ENCODE results near the gene KCTD12.
A peak's percentile ranks its signal among the peaks of the same experiment; 100 is the strongest.

Gene KCTD12

GRCh38 chr13:76888421-76888820 lies 2.2 kb upstream of the KCTD12 start:
- no peak for DNase-seq (ENCODE audit: low read depth in 1 of 2, low spot score in 1 of 2)

- no peak for DNase-seq (ENCODE audit: low read depth in 1 of 2, low spot score in 1 of 2)
Measured at GRCh38 chr13:76887076-76887563, 915 bp upstream of the KCTD12 start.

GRCh38 chr13:76886005-76886291 lies 257 bp downstream of the KCTD12 start:
- DNase-seq (ENCODE audit: low read depth in 1 of 2, low spot score in 1 of 2), result no peak

GRCh38 chr13:76885203-76886004 lies 801 bp downstream of the KCTD12 start:
- DNase-seq (ENCODE audit: low read depth in 1 of 2, low spot score in 1 of 2), result peak; percentile 26 to 36

GRCh38 chr13:76884907-76885202 lies 1.4 kb downstream of the KCTD12 start:
- no peak for DNase-seq (ENCODE audit: low read depth in 1 of 2, low spot score in 1 of 2)

GRCh38 chr13:76884186-76884906 lies 1.9 kb downstream of the KCTD12 start:
- no peak for DNase-seq (ENCODE audit: low read depth in 1 of 2, low spot score in 1 of 2)

GRCh38 chr13:76883236-76883635 lies 3.0 kb downstream of the KCTD12 start:
- DNase-seq (ENCODE audit: low read depth in 1 of 2, low spot score in 1 of 2), result no peak

- no peak for DNase-seq (ENCODE audit: low read depth in 1 of 2, low spot score in 1 of 2)
Measured at GRCh38 chr13:76882431-76882830, 3.8 kb downstream of the KCTD12 start.

- no peak for DNase-seq (ENCODE audit: low read depth in 1 of 2, low spot score in 1 of 2)
Measured at GRCh38 chr13:76879883-76880270, 6.3 kb downstream of the KCTD12 start.

GRCh38 chr13:76879203-76879882 lies 6.9 kb downstream of the KCTD12 start:
- DNase-seq (ENCODE audit: low read depth in 1 of 2, low spot score in 1 of 2), result peak; percentile 12 to 26

GRCh38 chr13:76878043-76878442 lies 8.2 kb downstream of the KCTD12 start:
- DNase-seq (ENCODE audit: low read depth in 1 of 2, low spot score in 1 of 2), result no peak

- no peak for DNase-seq (ENCODE audit: low read depth in 1 of 2, low spot score in 1 of 2)
Measured at GRCh38 chr13:76875271-76875815, 10.9 kb downstream of the KCTD12 start.

GRCh38 chr13:76874479-76874878 lies 11.7 kb downstream of the KCTD12 start:
- DNase-seq (ENCODE audit: low read depth in 1 of 2, low spot score in 1 of 2), result no peak

- no peak for DNase-seq (ENCODE audit: low read depth in 1 of 2, low spot score in 1 of 2)
Measured at GRCh38 chr13:76873445-76873844, 12.8 kb downstream of the KCTD12 start.

GRCh38 chr13:76872675-76873074 lies 13.5 kb downstream of the KCTD12 start:
- no peak for DNase-seq (ENCODE audit: low read depth in 1 of 2, low spot score in 1 of 2)

- DNase-seq (ENCODE audit: low read depth in 1 of 2, low spot score in 1 of 2), result no peak
Measured at GRCh38 chr13:76871432-76871831, 14.8 kb downstream of the KCTD12 start.

GRCh38 chr13:76868371-76868770 lies 17.8 kb downstream of the KCTD12 start:
- no peak for DNase-seq (ENCODE audit: low read depth in 1 of 2, low spot score in 1 of 2)

- DNase-seq (ENCODE audit: low read depth in 1 of 2, low spot score in 1 of 2), result no peak
Measured at GRCh38 chr13:76865996-76866503, 20.2 kb downstream of the KCTD12 start.

GRCh38 chr13:76865109-76865508 lies 21.1 kb downstream of the KCTD12 start:
- no peak for DNase-seq (ENCODE audit: low read depth in 1 of 2, low spot score in 1 of 2)

GRCh38 chr13:76864259-76864658 lies 21.9 kb downstream of the KCTD12 start:
- DNase-seq (ENCODE audit: low read depth in 1 of 2, low spot score in 1 of 2), result no peak

GRCh38 chr13:76863022-76863421 lies 23.2 kb downstream of the KCTD12 start:
- DNase-seq (ENCODE audit: low read depth in 1 of 2, low spot score in 1 of 2), result no peak

- DNase-seq (ENCODE audit: low read depth in 1 of 2, low spot score in 1 of 2), result no peak
Measured at GRCh38 chr13:76861859-76862258, 24.3 kb downstream of the KCTD12 start.
